IMR-90 (cell line): Measurements from ENCODE around the gene BTBD2. TPM values are rescaled to one million over a fixed set of nuclear protein-coding genes. Genes with fewer than 3 reads are reported as not detected.

Experiments
- ATAC-seq: fragments of 200-7000 bp; cut with Tn5 transposase; 2 replicates; pipeline ENCODE4 v1.9.1; 2020; ENCODE audit warnings: low read depth, mild to moderate bottlenecking, moderate library complexity
- BruUV-seq: library from RNA; stranded (reverse); fragments of 400-500 nt; replicated peaks from 2 replicates; lab custom pipeline; 2021; lab: Mats Ljungman, UMichigan
- CTCF ChIA-PET: fragments of 300-600 bp; formaldehyde crosslinking; extraction: SDS; loops from one replicate; lab custom pipeline; 2021; ENCODE audit warnings: antibody characterized with exemption; lab: Yijun Ruan, JAX
- POLR2A ChIA-PET: fragments of 300-600 bp; sonication (Branson Sonifier 250); formaldehyde crosslinking; loops from one replicate; lab custom pipeline; 2022; ENCODE audit warnings: antibody characterized with exemption; ENCODE audit not compliant: unreplicated experiment; lab: Charles Lee
- DNase-seq: peaks from one replicate; pipeline ENCODE4 v3.0.0; 2013
- H2AFZ ChIP-seq: replicated peaks from 2 replicates; pipeline ENCODE3; 2013; ENCODE audit warnings: low read length, mild to moderate bottlenecking; ENCODE audit not compliant: poor library complexity
- H2AK5ac ChIP-seq: 2 replicates; pipeline ENCODE4 v1.6.1; 2013; ENCODE audit warnings: low read depth, low read length, inconsistent platforms
- H2AK9ac ChIP-seq: replicated peaks from 2 replicates; pipeline ENCODE3; 2013; ENCODE audit warnings: mild to moderate bottlenecking, low read depth, low read length, moderate library complexity; ENCODE audit not compliant: poor library complexity
- H2BK120ac ChIP-seq: 2 replicates; pipeline ENCODE4 v1.6.1; 2013; ENCODE audit warnings: low read depth, low read length, inconsistent platforms
- H2BK15ac ChIP-seq: 3 replicates; pipeline ENCODE4 v1.6.1; 2013; ENCODE audit warnings: low read depth, low read length, inconsistent platforms
- H2BK20ac ChIP-seq: 2 replicates; pipeline ENCODE4 v1.6.1; 2013; ENCODE audit warnings: low read depth, mild to moderate bottlenecking, inconsistent platforms, low read length, moderate library complexity
- H2BK5ac ChIP-seq: 2 replicates; pipeline ENCODE4 v1.6.1; 2013; ENCODE audit warnings: mild to moderate bottlenecking, low read depth, low read length, inconsistent platforms; ENCODE audit not compliant: poor library complexity, severe bottlenecking
- H3K14ac ChIP-seq: replicated peaks from 2 replicates; pipeline ENCODE4 v1.6.1; 2013; ENCODE audit warnings: low read depth, low read length, inconsistent platforms
- H3K18ac ChIP-seq: 2 replicates; pipeline ENCODE4 v1.6.1; 2013; ENCODE audit warnings: low read depth, low read length, control low read depth
- H3K23ac ChIP-seq: 2 replicates; pipeline ENCODE4 v1.6.1; 2013; ENCODE audit warnings: low read depth, low read length, inconsistent platforms
- H3K27ac ChIP-seq: 2 replicates; pipeline ENCODE4 v1.5.1; 2013; ENCODE audit warnings: mild to moderate bottlenecking, control low read depth, low read length; ENCODE audit not compliant: insufficient read depth
- H3K27me3 ChIP-seq: 2 replicates; pipeline ENCODE4 v1.6.1; 2013; ENCODE audit warnings: low read length; ENCODE audit not compliant: control insufficient read depth, insufficient read depth
- H3K36me3 ChIP-seq: 2 replicates; pipeline ENCODE4 v1.6.1; 2013; ENCODE audit warnings: low read length, mixed read lengths; ENCODE audit not compliant: control insufficient read depth, insufficient read depth
- H3K4ac ChIP-seq: 2 replicates; pipeline ENCODE4 v1.6.1; 2013; ENCODE audit warnings: low read depth, low read length, inconsistent platforms
- H3K4me1 ChIP-seq: 2 replicates; pipeline ENCODE4 v1.6.1; 2013; ENCODE audit warnings: low read length, mixed read lengths; ENCODE audit not compliant: control insufficient read depth, insufficient read depth
- H3K4me2 ChIP-seq: 2 replicates; pipeline ENCODE4 v1.6.1; 2013; ENCODE audit warnings: low read depth, mild to moderate bottlenecking, control low read depth, low read length, moderate library complexity
- H3K4me3 ChIP-seq: 2 replicates; pipeline ENCODE4 v1.5.1; 2013; ENCODE audit warnings: low read depth, mild to moderate bottlenecking, control low read depth, low read length, moderate library complexity; ENCODE audit not compliant: insufficient read depth
- H3K56ac ChIP-seq: 2 replicates; pipeline ENCODE4 v1.6.1; 2013; ENCODE audit warnings: low read length, inconsistent platforms; ENCODE audit not compliant: insufficient read depth; ENCODE audit errors: extremely low read depth
- H3K79me1 ChIP-seq, 2 experiments: 2 replicates each; pipeline ENCODE4 v1.6.1; 2013; ENCODE audit warnings: low read length in 2 of 2, inconsistent platforms in 1 of 2, low read depth in 1 of 2
- H3K9ac ChIP-seq: 2 replicates; pipeline ENCODE4 v1.6.1; 2013; ENCODE audit warnings: low read depth, low read length, control low read depth
- H3K9me1 ChIP-seq: 2 replicates; pipeline ENCODE4 v1.6.1; 2013; ENCODE audit warnings: low read length, inconsistent platforms; ENCODE audit not compliant: insufficient read depth
- H3K9me3 ChIP-seq: 2 replicates; pipeline ENCODE4 v1.6.1; 2013; ENCODE audit warnings: low read length; ENCODE audit not compliant: control insufficient read depth, insufficient read depth
- H4K20me1 ChIP-seq: 2 replicates; pipeline ENCODE4 v1.6.1; 2013; ENCODE audit warnings: low read length, inconsistent platforms; ENCODE audit not compliant: insufficient read depth
- H4K5ac ChIP-seq: 2 replicates; pipeline ENCODE4 v1.6.1; 2013; ENCODE audit warnings: mild to moderate bottlenecking, low read depth, low read length, control low read depth
- H4K8ac ChIP-seq, 2 experiments: 2 replicates each; pipeline ENCODE4 v1.6.1; 2013; ENCODE audit warnings: low read depth in 2 of 2, low read length in 2 of 2, control low read depth in 1 of 2, inconsistent platforms in 1 of 2
- H4K91ac ChIP-seq: 2 replicates; pipeline ENCODE4 v1.6.1; 2013; ENCODE audit warnings: low read depth, low read length, inconsistent platforms; ENCODE audit not compliant: insufficient read depth
- BHLHE40 ChIP-seq: fragments of 150-350 bp; IDR thresholded peaks from 2 replicates; pipeline ENCODE4 v1.6.1; 2016; ENCODE audit warnings: mild to moderate bottlenecking, low read depth, low read length
- CEBPB ChIP-seq: IDR thresholded peaks from 2 replicates; pipeline ENCODE4 v1.6.1; 2012; ENCODE audit warnings: low read depth, low read length, improper control_type of control experiment
- CHD1 ChIP-seq: IDR thresholded peaks from 2 replicates; pipeline ENCODE4 v1.6.1; 2012; ENCODE audit warnings: low read depth, low read length, improper control_type of control experiment
- CTCF ChIP-seq: conservative IDR thresholded peaks from 2 replicates; pipeline ENCODE4 v1.5.1; 2012; ENCODE audit warnings: mild to moderate bottlenecking, low read depth, low read length, improper control_type of control experiment
- FOS ChIP-seq: fragments of 150-350 bp; IDR thresholded peaks from 2 replicates; pipeline ENCODE4 v1.6.1; 2016; ENCODE audit warnings: low read depth, low read length
- MAFK ChIP-seq: IDR thresholded peaks from 2 replicates; pipeline ENCODE4 v1.6.1; 2012; ENCODE audit warnings: low read depth, low read length, improper control_type of control experiment
- MAZ ChIP-seq: IDR thresholded peaks from 2 replicates; pipeline ENCODE4 v1.6.1; 2012; ENCODE audit warnings: low read depth, mild to moderate bottlenecking, low read length, improper control_type of control experiment, moderate library complexity, borderline replicate concordance
- MXI1 ChIP-seq: IDR thresholded peaks from 2 replicates; pipeline ENCODE4 v1.6.1; 2012; ENCODE audit warnings: low read depth, mild to moderate bottlenecking, low read length, moderate library complexity, borderline replicate concordance
- NFE2L2 ChIP-seq: fragments of 150-350 bp; IDR thresholded peaks from 2 replicates; pipeline ENCODE4 v1.6.1; 2016; ENCODE audit warnings: low read depth, mild to moderate bottlenecking, low read length
- POLR2A ChIP-seq: IDR thresholded peaks from 2 replicates; pipeline ENCODE4 v1.6.1; 2012; ENCODE audit warnings: mild to moderate bottlenecking, low read depth, low read length
- RAD21 ChIP-seq: IDR thresholded peaks from 2 replicates; pipeline ENCODE4 v1.6.1; 2012; ENCODE audit warnings: low read length, improper control_type of control experiment
- RCOR1 ChIP-seq: IDR thresholded peaks from 2 replicates; pipeline ENCODE4 v1.6.1; 2012; ENCODE audit warnings: mild to moderate bottlenecking, low read length, improper control_type of control experiment; ENCODE audit not compliant: insufficient replicate concordance
- RFX5 ChIP-seq: IDR thresholded peaks from 2 replicates; pipeline ENCODE4 v1.8.0; 2012; ENCODE audit warnings: low read depth, mild to moderate bottlenecking, low read length, moderate library complexity
- SMC3 ChIP-seq: fragments of 150-350 bp; IDR thresholded peaks from 2 replicates; pipeline ENCODE4 v1.6.1; 2016; ENCODE audit warnings: low read depth, mild to moderate bottlenecking, antibody characterized with exemption, low read length, moderate library complexity
- WGBS, 2 experiments: methylation state at CpG; one replicate each; pipeline versions ENCODE4 v1.1.5 to v1.1.7; 2013; ENCODE audit warnings: missing lambda C conversion rate in 2 of 2; ENCODE audit not compliant: insufficient read length in 1 of 2; ENCODE audit errors: extremely low coverage in 2 of 2; 5-methylcytosine and 5-hydroxymethylcytosine counted together
- dilution Hi-C: fragments of 300-500 bp; cut with HindIII; formaldehyde crosslinking; loops from one replicate; pipeline ENCODE4 v1.14.3; 2018; ENCODE audit warnings: low sequenced_read_pairs; ENCODE audit not compliant: unreplicated experiment
- in situ Hi-C: fragments of 300-500 bp; cut with MboI; formaldehyde crosslinking; loops from 3 replicates; pipeline ENCODE4 v1.14.3; 2019; ENCODE audit warnings: low sequenced_read_pairs, inconsistent platforms, mixed read lengths
- intact Hi-C: fragments of 100-400 bp; cut with micrococcal nuclease; formaldehyde crosslinking; loops from 2 replicates; pipeline ENCODE4 v1.10.0; 2022
- polyA plus RNA-seq, 3 experiments: library from polyadenylated mRNA; depleted of rRNA; stranded (reverse); fragments of >200 nt; gene quantifications; 2 replicates each; pipeline ENCODE4 v1.2.3, GENCODE V29; 2012; ENCODE audit warnings: low replicate concordance in 1 of 3
- total RNA-seq: library from RNA; depleted of rRNA; stranded (reverse); fragments of >200 nt; gene quantifications from 2 replicates; pipeline ENCODE4 v1.2.3, GENCODE V29; 2012
- TF ChIP-seq, protein P1 (sequence below): fragments of 150-350 bp; IDR thresholded peaks from 2 replicates; pipeline ENCODE4 v1.6.1; 2016; ENCODE audit warnings: low read depth, mild to moderate bottlenecking, low read length, moderate library complexity, borderline replicate concordance

BTBD2 gene
- total and polyA plus RNA-seq, 2 of the 4 experiments (the other 2 are of a cell fraction), result 24.4 to 65.7 TPM

DNA sequence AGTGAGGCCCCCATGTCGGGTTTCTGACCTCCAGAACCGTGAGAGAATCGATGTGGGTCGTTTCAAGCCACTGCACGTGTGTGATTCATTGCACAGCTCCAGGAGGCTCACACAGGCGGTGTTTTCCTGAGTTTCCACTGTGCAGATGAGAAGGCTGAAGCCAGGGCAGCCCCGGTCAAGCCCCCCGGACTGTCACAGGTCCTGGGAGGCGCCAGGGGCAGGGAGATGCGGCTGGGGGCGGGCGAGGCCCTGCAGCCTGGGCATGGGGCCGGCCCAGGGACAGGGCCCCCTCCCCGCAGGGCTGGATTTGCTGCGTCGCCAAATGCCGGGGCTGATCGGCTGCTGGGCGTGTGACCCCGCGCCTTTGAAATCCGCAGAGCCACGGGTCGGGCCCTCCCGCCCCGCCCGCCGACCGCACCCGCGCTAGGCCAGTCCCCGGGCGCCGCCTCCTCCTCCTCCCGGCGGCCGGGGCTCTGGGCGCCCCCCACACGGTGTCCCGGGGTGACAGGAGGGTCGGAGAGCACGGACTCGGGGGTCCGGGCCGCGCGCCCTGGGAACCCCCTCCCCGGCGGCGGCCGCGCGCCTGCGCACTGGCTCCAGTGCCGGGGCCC is 45.5 kb upstream of the BTBD2 start:
- peaks cover 9% of the 10 kb centered on the region for H3K9me1 ChIP-seq
- H3K18ac ChIP-seq, result peak overlapping the region; percentile 51
- peaks cover 27% of the 10 kb centered on the region for H3K4me1 ChIP-seq
- H3K36me3 ChIP-seq, result no peaks in the 10 kb centered on the region
- H2AK5ac ChIP-seq, result peak overlapping the region; percentile 93
- 0% methylated on average over 39 of the region's 55 CpGs; no CpG with 5 or more reads in 1 of the 2 experiments for WGBS, 2 experiments
- H3K9ac ChIP-seq, result peak overlapping the region; percentile 59
- peak overlapping the region; percentile 95 for H3K14ac ChIP-seq
- POLR2A ChIA-PET, result no interaction called here
- in situ Hi-C loops (no loop called here), intact Hi-C loops (no loop called here), dilution Hi-C loops (no loop called here)
- H3K4me3 ChIP-seq, result peak overlapping the region; percentile 57
- H2BK20ac ChIP-seq, result peak overlapping the region; percentile 71
- H2BK5ac ChIP-seq, result peak overlapping the region; percentile 96
- no peaks in the 10 kb centered on the region for H4K20me1 ChIP-seq
- H3K27me3 ChIP-seq, result no peaks in the 10 kb centered on the region
- peak overlapping the region; percentile 92 for H4K91ac ChIP-seq
- peak overlapping the region; percentile 89; the same call in 1 of the 3 replicates for H2BK15ac ChIP-seq
- peak overlapping the region; percentile 83 for H4K5ac ChIP-seq
- CTCF ChIA-PET, result no interaction called here
- H3K9me3 ChIP-seq, result no peaks in the 10 kb centered on the region
- peak; percentile 69 for DNase-seq
- H3K23ac ChIP-seq, result peak overlapping the region; percentile 92
- no TSS peak for BruUV-seq
- H2AK9ac ChIP-seq, result peak overlapping the region; percentile 97
- H2BK120ac ChIP-seq, result peak overlapping the region; percentile 96
- H3K56ac ChIP-seq, result peak overlapping the region; percentile 74
- H4K8ac ChIP-seq, result peak overlapping the region; percentile 93 to 98
- H3K4ac ChIP-seq, result peak overlapping the region; percentile 98
- peak overlapping the region; percentile 80 for H3K4me2 ChIP-seq
- H3K27ac ChIP-seq, result peak overlapping the region; percentile 93
- ATAC-seq, result peak; percentile 65
- peaks cover 5 to 31% of the 10 kb centered on the region in 2 experiments; a peak in 3 of 4 replicates for H3K79me1 ChIP-seq
- H2AFZ ChIP-seq, result peak overlapping the region; percentile 99
- peak; percentile 51; the same call in 1 of the 2 replicates for TF ChIP-seq POLR2A
- no peak for TF ChIP-seq CHD1
- TF ChIP-seq CEBPB, result no peak
- TF ChIP-seq, protein P1, sequence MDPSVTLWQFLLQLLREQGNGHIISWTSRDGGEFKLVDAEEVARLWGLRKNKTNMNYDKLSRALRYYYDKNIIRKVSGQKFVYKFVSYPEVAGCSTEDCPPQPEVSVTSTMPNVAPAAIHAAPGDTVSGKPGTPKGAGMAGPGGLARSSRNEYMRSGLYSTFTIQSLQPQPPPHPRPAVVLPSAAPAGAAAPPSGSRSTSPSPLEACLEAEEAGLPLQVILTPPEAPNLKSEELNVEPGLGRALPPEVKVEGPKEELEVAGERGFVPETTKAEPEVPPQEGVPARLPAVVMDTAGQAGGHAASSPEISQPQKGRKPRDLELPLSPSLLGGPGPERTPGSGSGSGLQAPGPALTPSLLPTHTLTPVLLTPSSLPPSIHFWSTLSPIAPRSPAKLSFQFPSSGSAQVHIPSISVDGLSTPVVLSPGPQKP, result no peak
- TF ChIP-seq SMC3, result no peak
- TF ChIP-seq RFX5, result no peak
- TF ChIP-seq NFE2L2, result no peak
- no peak for TF ChIP-seq CTCF
- TF ChIP-seq MXI1, result peak; percentile 26; the same call in 1 of the 2 replicates
- TF ChIP-seq RAD21, result no peak
- TF ChIP-seq MAZ, result no peak; the same call in 1 of the 2 replicates
- peak; percentile 97 for TF ChIP-seq BHLHE40
- TF ChIP-seq MAFK, result no peak
- TF ChIP-seq FOS, result 0 out of 2 replicates have a peak, but pooled peaks have one; percentile 10
- TF ChIP-seq RCOR1, result no peak
